NCI-H69 (cell line): Measurements from ENCODE around the gene SIRPB2.

Source experiments
- DNase-seq: peaks from one replicate; lab custom pipeline; 2025; lab: John Stamatoyannopoulos, UW

SIRPB2 gene

DNA sequence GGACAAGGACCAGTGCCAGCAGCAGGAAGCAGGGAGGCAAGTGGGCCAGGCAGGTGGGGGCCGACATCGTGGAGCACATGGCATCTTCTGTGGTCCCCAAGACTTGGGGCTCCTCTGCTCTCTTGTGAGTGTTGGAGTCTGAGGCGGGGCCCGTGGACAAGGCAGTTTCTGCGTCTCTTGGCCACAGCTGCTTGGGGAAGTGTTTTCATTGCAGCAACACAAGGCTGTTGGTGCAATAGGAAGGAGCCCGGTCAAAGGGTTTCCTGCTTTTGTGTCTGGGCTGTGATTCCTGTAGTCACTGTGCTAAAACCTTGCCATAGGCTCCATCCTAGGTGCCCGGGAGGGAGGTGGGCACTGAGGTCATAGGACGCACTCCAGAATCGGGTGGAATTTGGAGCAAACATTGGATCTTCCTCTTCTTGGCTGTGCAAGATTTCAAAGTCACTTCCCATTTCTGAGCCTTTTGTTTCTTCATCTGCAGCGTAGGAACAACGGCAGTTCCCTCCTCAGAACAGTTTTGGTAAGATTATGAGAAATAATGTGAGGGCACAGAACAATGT, at the start of gene SIRPB2:
Gene SIRPB2 (minus strand): TSS at position 140 of the 560 bp plus-strand sequence. CDS start 61 bp downstream, at position 79.
- DNase-seq, result no peak

DNA sequence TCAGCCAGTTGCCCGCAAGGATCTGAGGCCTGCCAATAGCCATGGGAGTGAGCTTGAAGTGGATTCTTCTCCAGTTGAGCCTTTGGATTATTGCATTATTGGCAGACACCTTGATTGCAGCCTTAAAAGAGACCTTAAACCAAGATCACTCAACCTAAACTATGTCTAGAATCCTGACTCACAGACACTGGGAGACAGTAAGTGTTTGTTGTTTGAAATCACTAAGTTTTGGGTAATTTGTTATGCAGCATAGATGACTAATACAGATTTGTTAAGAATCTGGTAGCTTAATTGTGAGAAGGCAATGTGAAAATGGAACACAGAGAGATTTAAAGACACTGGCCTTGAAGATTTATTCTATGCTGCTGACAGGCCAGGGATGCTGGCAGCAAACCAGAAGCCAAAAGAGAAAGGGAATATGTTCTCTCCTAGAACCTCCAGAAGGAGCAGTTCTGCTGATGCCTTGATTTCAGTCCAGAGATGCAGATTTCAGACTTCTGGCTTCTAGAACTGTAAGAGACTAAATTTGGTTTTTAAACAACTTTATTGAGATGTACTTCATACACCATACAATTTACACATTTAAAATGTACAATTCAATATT, 48.7 kb upstream of the SIRPB2 start:
- no peak for DNase-seq

DNA sequence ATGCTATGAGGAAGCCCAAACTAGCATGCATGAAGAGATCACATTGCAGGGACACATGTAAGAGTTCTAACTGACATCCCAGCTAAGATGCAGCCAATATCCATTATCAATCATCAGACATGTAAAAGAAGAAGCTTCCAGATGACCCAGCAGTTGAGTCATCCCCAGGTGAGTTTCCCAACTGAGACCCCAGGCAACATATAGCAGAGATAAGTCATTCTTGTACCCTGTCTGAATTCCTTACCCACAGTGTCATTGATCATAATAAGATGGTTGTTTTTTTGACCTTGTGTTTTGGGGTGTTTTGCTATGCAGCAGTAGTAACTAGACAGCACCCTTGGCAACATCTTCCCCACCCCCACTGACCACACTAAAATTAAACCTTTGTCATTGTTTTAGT, 47.4 kb upstream of the SIRPB2 start:
- no peak for DNase-seq

DNA sequence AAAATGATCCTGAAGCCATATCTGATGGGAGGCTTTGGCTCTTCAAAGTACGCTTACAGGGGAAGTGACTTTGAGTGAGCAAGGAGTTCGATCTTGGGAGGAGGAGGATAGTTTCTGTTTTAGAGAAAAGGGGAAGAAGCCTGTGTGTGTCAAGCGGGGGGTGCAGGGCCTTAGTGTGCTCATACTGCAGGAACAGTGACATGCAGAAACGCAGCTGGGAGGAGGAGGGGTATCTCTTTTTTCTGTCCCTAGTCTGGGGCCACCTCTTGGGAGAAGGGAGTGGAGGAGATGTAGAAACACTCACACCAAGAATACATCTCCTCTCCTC, 46.5 kb upstream of the SIRPB2 start:
- no peak for DNase-seq

DNA sequence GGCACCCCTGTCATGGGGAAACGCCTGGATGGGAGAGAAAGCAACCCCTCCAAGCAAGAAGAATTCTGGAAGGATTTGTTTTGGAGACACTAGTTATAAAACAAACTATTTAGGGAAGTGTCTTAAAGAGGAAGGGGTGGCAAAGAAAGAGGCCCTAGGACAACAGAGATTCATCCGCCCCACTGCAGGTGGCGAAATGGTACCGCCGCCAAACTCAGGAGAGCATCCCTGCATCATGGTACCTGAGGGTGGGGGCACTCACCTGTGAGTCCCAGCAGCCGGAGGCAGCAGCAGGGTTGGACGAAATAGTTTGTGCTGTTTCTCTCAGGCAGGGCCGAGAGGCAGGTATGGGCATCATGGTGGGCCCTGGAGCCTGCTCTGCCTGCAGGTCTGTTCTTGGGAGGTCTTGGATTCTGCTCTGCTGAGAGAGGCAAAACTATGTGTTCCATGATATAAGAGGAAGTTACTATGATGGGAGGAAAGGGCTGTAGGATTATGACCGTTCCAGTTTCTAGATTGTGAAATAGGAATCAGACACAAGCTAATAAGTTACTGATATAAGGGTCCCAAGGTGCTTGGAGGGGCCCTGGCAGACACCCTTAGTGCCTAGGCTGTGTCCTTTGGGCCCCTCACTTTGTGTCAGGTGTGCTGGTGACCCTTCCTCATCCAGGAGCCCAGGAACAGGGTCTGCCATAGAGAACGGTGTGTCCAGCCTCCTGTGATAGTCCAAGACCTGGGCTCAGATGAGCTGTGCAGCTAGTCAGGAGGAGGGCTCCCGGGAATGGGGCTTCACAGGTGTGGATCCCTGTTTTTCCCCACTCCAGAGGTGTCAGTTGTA, 45.9 kb upstream of the SIRPB2 start:
- no peak for DNase-seq

DNA sequence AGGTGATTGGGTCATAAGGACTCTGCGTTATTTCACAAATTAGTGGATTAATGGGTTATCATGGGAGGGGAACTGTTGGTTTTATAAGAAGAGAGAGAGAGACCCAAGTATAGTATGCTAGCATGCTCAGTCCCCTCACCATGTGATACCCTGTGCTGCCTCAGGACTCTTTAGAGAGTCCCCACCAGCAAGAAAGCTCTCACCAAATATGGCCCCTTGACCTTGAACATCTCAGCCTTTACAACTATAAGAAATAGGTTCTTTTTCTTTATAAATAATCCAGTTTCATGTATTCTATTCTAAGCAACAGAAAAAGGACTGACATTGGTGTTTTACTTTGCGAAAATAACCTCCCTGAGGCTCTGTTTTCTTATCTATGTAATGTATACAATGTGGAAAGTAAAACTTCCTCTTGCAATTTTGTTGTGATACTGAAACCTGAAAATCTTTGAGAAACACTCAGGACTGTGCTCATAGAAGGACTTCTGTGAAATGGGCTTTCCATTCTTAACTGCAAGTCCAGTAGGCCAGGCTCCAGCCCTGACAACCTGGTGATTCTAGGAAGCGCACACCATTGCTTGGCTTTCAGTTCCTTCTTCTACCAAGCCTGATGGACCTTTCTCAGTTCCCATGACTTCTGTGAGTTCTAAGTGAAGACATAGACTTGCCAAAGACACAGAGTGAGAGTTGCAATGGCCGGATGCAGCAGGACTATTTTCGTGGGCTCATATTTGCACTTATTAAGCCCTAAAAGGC, 44.4 kb upstream of the SIRPB2 start:
- DNase-seq, result no peak

DNA sequence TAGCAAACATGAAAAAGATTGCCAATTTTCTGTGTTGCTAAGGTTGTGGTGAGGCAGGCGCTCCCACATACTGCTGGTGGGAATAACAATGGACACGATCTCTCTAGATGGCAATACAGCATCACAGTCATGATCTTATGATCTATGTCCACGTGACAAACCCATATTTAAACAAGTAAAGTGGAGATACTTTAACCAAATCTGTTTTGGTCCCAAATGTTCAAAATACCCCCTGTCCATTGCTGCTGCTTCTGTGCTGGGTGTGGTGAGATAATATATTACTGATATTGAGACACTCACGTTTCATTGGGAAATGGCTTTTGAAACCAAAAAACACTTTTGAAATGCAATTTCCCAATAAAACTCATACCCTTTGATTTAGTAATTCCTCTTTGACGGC, 43.3 kb upstream of the SIRPB2 start:
- no peak for DNase-seq

DNA sequence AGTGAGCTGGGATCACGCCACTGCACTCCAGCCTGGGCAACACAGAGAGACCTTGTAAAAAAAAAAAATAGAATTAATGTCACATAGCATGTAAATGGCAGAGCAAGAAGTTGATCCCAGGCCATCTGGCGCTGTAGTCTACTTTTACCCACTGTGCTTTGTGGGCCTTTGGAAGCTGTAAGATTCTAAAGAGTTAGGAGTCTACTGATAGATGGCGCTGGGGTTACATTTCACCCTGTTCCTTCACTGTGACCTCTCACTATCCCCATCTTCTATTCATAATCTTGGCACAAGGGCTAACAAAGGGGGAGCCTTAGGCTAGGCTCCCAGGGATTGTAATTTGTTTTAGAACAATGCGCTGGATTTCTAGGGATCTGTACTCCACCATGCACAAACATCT, 41.8 kb upstream of the SIRPB2 start:
- DNase-seq, result no peak

DNA sequence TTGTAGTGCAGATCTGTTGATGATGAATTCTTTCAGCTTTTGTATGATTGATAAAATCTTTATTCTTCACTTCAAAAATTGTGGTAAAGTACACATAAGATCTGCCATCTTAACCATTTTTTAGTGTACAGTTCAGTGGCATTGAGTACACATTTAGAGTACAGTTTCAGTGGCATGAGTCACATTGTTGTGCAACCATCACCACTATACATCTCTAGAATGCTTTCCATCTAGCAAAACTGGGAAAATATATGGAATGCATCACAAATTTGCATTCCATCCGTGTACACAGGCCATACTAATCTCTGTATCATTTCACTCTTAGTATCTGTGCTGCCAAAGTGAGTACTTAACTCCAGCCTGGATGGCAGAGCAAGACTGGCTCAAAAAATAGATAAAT, 37.6 kb upstream of the SIRPB2 start:
- DNase-seq, result no peak

DNA sequence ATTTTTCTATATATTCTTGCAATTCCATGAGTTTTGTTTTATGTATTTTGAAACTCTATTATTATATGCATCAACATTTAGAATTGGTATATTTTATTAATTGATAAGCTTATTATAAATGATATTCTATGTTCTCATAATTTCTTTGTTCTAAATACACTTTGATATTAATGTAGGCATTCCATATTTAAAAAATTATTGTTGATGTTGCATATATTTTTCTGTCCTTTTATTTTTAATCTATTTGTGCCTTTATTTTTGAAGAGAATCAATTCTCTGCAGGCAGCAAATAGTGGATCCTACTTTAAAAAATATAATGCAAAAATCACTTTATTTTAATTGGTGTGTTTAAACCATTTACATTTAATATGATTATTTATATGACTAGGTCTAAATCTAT, 36.7 kb upstream of the SIRPB2 start:
- DNase-seq, result no peak

DNA sequence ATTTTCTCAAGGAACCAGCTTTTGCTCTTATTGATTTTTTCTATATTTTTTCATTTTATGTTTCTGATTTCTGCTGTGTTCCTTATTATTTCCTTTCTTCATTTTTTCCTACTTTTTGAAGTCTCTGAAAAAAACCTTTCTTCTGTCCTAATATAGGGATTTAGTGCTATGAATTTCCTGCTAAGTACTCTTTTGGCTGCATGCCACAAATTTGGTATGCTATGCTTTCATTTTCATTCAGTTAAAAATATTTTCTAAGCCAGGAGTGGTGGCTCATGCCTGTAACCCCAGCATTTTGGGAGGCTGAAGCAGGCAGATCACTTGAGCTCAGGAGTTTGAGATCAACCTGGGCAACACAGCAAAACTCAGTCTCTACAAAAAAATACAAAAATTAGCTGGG, 35.7 kb upstream of the SIRPB2 start:
- DNase-seq, result peak; percentile 11

DNA sequence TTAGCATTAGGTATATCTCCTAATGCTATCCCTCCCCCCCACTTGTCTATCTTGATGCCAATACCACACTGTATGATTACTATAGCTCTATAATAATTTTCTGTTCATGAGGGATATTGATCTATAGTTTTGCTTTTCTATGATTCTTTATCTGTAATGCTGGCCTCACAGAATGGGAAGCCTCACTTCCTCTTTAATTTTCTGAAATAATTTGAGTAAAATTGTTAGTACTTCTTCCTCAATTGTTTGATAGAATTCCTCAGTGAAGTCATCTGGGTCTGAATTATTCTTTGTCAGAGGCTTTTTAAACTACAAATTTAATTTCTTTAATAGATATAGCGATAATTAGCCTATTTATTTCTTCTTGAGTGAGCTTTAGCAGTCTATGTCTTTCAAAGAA, 35.1 kb upstream of the SIRPB2 start:
- no peak for DNase-seq

DNA sequence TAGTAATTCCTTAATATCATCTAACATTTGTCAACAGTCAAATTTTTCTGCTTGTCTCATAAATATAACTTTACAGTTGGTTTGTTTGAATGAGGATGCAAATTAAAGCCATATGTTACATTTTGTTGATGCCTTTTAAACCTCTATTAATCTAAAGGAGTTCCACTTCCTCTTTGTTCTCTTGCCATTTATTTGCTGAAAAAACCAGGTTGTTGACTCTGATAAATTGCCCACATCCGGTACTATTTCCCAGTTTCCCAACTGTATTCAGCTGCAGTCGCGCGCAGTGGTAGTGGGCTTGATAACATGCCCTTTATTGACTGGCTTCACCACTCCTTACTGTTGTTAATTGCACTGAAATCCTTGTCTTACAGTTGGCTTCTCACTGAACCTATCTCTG, 32.8 kb upstream of the SIRPB2 start:
- DNase-seq, result peak; percentile 68

DNA sequence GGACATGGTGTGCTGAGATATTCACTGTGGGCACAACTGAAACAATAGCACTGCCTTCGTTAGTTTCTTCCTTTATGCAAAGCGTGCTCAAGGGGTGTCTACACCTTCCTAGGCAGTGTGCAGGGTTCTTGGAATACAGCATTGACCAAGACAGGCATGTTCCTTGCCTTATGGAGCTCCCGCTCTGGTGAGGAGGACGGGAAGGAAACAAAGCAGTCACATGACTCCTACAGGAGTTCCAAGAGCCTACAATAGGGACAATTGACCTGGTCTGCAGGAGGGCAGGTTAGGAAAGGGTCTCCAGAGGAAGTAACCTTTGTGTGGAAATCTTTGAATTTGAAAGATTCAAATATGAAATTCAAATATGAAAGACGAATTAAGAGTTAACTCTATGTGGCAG, 25.8 kb upstream of the SIRPB2 start:
- DNase-seq, result no peak

DNA sequence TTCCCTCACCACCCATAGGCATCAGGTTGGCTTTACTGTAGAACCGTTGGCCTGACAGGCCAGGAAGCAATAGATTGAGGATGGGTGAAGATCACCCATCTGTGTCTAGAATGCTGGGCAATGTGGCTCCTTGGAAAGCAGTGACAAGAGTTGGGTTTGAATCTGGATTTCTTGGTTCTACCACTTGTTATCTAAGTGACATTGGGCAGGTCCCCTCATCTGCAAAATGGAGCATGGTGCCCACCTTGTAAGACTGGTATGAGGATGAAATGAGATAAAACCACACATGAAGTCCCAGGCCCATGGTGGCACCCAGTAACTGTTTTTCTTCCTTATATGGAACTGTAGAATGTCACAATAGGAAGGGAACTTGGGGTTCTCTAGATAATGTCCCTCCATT, 22.6 kb upstream of the SIRPB2 start:
- no peak for DNase-seq

DNA sequence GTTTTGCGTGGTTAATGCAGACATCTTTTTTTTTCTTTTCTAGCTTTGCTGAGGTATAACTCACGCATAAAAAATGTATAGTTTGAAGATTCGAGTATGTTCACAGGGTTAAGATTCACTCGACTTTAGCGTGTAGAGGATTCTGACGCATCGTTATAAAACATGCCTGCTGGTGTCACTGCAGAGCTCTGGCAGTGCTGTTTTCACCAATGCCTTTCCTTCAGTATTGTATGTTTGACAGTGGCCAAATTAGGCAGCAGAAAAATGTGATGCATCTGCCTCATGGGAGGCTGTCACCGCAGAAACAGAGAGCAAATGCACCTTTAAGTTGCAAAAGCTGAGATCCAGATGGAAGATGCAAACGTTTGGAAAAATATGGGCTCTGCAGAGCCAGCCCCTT, 18.0 kb upstream of the SIRPB2 start:
- peak; percentile 6 for DNase-seq

DNA sequence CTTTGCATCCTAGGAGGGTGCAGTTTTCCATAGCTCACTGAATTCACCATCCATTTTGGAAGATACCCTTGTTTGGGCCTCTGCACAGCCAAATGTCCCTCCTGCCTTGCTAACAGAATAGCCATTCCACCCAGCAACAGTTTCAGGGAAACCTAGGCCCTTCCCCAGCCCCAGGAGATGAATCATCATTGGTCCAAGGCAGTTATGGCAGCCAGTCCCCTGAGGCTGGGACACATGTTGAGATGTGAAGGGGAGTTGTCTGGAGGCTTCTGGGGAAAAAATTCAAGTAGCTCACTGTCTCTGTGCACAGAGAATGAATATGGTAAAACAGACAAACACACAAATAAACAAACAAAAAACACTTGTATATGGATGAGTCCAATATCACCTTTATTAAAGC, 17.4 kb upstream of the SIRPB2 start:
- DNase-seq, result no peak

DNA sequence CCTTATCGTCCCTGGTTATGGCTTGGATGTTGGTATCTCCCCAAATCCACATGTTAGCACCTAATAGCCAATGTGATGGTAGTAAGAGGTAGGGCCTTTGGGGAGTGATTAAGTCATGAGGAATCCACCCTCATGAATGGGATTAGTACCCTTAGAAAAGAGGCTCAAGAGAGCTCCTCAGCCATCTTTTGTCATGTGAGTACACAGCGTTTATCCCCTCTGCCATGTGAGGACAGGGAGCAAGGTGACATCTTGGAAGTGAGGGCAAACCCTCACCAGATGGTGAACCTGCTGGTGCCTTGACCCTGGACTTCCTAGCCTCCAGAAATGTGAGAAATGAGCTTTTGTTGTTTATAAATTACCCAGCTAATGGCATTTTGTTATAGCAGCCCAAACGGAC, 16.1 kb upstream of the SIRPB2 start:
- no peak for DNase-seq

DNA sequence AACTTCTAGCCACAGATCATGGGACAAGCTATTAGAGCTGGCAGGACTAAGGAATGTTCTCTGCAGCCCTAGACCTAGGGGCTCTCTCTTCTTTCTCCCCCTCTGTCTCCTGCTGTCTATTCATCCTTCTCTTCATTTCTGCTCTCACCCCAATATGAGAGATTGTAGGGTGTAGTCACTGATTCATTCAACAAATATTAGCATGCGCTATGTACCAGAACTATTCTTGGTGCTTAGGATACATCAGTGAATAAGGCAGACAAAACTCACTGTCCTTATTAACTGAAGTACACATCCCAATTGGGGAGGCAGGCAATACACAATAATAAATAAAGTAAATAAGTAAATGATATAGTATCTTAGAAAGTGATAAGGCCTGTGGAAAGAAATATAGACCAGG, 14.7 kb upstream of the SIRPB2 start:
- no peak for DNase-seq

DNA sequence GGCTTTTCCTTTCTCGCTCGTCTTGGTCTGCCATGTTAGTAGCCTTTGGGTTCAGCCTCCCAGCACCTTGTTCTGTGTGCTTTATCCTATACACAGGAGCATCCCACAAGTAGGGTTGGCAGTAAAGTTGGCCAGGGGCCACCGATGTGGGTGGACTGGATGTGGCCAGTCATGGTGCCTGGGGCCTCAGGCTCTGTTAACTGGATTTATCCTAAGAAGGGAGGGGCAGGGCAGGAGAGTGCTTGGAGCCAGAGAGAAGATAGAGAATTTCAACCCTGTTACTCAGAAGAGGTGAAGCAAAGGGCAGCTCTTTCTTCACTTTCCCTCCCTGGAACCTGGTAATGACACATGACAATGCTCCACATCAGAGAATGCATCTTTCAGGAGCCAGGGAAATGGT, 14.1 kb upstream of the SIRPB2 start:
- no peak for DNase-seq

DNA sequence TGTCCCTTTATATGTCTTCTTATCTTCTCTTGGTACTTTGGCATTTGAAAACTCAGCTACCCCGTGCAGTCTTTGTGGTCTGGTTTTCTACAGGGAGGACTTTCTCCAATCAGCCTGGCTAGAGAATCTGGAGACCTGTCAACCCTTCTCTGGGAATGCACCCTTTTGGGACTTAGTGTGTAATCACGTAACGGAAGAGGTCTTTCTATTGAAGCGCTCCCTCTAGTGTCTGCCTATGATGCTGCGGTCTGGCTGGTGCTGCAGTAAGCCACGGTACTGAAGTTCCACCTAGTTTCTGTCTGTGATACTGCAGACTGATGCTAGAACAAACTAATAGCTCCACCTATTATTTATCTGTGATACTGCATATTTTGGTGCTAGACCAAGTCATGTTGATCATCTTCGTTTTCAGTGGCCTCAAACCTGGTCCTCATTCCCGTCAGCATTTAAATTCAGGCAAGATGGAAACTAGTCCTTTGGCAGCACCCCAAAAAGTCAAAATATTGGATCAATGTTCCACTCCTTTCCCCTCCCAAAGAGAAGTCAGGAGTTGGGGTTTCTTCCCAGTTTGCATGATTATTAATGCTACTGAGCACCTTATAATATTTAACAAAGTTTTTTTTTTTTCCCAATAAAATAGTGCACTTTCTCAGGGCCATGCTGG, 12.5 kb upstream of the SIRPB2 start:
- peak; percentile 84 for DNase-seq

DNA sequence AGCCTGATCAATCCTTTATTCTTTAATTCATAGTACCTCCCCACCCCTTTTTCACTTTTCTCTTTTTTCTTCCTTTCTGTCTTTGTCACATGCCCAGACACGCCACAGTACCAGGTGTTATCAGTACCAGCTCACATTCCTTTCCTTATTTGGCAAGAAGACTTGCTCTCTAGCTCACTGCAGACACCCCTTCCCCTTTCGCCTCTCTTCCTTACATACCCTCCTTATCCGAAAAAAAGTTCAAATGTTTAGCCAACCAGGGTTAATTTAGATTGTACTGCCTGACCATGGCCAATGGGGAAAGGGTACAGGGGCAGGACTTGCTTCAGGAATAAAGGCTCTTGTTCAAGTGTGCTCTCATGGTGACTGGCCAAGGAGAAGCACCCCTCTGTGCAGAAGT, 9.3 kb upstream of the SIRPB2 start:
- DNase-seq, result no peak
